GM23248 (cell line): Measurements from ENCODE around the gene EFCAB6.

Experiments
- EZH2 ChIP-seq: fragments of 200-600 bp; sonication (generic); IDR thresholded peaks from 2 replicates; pipeline ENCODE4 v1.6.1; 2018; ENCODE audit warnings: antibody characterized with exemption, mild to moderate bottlenecking; ENCODE audit not compliant: insufficient read depth, poor library complexity, severe bottlenecking
- EZH2phosphoT487 ChIP-seq: fragments of 200-600 bp; sonication (generic); IDR thresholded peaks from 2 replicates; pipeline ENCODE4 v1.6.1; 2018; ENCODE audit warnings: antibody characterized with exemption, moderate library complexity, mild to moderate bottlenecking, low read depth; ENCODE audit not compliant: insufficient read depth

DNA sequence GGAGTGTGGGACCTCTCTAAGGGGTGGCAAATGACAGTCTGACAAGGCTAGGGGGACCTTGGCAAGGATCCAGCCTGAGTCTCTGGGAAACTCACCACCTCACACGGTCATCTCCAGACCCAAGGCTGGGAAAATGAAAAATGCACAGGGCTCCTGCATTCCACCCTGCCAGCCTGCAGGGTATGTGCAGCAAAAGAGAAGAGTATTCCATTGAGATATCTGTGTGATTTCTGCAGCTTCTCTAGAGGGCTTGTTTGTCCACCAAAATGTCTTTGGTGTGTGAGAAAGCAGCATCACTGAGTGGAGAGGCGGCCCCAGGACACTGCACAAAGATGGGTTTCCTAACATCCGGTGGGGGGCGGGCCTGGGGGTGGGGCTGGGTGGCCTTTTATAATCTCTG, 177.8 kb downstream of the EFCAB6 start:
- TF ChIP-seq EZH2phosphoT487 (no peak), EZH2 (no peak)
